Measurements from ENCODE around the gene ZNF524.

GRCh38 chr19:55552620-55553019 is 47.5 kb upstream of the ZNF524 start:
- TF ChIP-seq CTCF (IDR thresholded peaks at IDR 0.05; ENCODE audit: borderline replicate concordance, extremely low read depth, low read length, poor library complexity, severe bottlenecking) = no peak
- TF ChIP-seq EZH2 (IDR thresholded peaks at IDR 0.05; ENCODE audit: borderline replicate concordance, low read depth, low read length, severe bottlenecking) = no peak

Measured in DND-41 (cell line).